ENCODE data around the gene GOLGA6L4.
"Not testable (repeated sequence)": the region's sequence is repeated elsewhere in the genome, so short reads cannot be mapped to it uniquely, and the experiment has no call there.

The GOLGA6L4 gene, protein sequence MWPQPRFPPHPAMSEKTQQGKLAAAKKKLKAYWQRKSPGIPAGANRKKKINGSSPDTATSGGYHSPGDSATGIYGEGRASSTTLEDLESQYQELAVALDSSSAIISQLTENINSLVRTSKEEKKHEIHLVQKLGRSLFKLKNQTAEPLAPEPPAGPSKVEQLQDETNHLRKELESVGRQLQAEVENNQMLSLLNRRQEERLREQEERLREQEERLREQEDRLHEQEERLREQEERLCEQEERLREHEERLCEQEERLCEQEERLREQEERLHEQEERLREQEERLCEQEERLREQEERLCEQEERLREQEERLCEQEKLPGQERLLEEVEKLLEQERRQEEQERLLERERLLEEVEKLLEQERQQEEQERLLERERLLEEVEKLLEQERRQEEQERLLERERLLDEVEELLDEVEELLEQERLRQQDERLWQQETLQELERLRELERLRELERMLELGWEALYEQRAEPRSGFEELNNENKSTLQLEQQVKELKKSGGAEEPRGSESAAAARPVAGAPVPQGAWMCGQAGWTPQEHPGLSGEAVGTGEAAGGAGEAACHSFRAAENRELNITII

DNA sequence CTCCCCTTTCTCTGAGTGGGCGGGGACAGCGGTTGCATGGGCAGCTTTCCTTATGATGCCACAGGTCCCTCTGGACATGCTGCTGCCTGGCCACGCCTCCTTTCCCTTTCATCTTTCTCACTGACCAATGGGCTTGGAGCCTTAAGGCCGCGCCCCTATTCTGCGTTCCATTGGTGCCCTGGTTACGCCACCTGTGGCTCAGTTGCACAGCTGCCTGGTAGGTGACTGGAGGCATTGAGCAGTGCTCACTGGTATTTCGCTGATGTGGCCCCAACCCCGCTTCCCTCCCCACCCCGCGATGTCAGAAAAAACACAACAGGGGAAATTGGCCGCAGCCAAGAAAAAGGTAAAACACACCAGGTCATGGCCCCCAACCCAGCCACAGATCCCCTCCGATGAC, at the start of gene GOLGA6L4:
Gene GOLGA6L4, plus strand, starts transcription at position 201 of the 400 bp plus-strand sequence. Its CDS starts 62 bp downstream, at position 263.
- DNase-seq (ENCODE audit: low read depth in 2 of 2): not testable (repeated sequence)

DNA sequence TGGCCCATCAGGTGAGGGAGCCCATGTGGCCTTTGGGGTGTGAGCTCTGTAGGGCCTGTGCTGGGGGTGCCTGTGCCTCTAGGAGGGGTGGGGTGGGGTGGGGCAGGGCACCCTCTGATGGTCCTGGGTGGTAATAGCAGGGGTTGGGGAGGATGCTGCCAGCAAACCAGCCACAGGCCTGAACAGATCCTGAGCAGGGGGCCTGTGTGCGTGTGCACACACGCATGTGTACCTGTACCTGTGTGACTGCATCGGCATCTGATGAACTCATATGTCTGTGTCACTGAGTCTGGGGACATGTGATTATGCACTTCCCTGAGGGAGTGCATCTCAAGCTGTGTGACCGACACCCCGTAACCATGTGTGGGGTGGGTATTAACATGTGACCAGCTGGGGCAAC, 42.6 kb upstream of the GOLGA6L4 start:
- not testable (repeated sequence) for DNase-seq (ENCODE audit: low read depth in 2 of 2)

DNA sequence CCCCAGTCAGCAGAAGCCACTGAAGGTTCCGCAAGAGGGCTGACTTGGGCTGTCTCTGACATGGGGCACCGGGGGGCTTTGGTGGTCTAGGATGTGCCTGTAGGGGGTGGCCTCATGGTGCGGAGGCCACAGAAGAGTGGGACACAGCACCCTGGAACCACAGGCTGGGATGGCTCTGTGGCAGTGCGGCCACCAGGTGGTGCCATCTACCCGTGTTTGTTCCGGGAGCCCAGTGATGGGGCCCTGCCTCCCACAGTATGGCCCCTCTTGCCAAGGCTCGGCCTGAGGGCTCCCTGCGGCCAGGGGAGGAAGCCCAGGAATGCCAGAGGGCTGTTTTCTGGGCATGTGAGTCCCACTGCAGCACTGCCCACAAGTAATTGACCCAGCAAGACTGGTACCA, 40.0 kb upstream of the GOLGA6L4 start:
- not testable (repeated sequence) for DNase-seq (ENCODE audit: low read depth in 2 of 2)

DNA sequence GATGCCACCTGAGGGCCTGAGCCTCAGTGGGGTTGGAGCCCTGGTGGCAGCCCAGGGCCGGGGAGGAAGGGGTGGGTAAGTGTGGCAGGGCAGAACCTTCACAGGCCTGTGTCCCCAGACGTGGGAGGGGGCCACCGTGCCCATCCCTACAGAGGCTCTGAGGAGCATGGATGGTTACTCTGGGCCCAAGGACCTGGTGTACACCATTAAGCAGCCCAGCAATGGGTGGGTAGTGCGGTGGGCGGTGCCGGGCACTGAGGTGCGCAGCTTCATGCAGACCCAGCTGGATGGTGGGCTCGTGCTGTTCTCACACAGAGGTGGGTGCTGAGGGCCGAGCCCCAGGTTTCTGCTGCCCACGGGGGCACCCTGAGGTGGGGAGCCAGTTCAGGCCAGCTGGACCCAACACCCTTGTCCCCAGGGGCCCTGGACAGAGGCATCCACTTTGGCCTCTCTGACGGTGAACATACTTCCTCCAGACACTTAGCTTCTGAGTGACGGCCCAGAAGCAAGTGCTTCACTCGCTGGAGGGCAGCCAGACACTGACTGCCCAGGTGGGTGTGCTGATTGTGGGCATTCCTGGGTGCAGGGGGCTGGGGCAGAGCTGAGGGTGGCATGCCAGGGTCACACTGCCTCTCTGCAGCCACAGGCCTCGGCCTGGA, 38.9 kb upstream of the GOLGA6L4 start:
- DNase-seq (ENCODE audit: low read depth in 2 of 2): not testable (repeated sequence)

DNA sequence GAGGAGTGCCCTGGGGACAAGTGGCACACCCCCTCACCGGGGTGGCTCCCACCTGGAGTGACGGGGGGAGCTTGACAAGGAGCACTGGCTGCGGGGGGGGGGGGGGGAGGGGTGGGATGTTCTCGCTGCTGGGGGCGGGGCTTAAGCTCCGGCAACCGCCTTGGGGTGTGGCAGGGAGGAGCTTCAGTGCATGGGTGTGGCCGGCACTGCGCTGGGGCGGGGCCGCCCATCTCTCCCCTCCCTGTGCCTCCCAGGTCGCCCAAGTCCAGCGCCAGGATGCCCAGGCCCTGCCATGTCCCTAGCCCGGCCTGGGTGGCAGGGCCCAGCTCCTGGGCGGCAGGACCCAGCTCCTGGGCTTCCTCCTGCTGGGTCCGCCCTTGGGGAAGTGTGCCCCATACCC, 35.7 kb upstream of the GOLGA6L4 start:
- DNase-seq (ENCODE audit: low read depth in 2 of 2): not testable (repeated sequence)

DNA sequence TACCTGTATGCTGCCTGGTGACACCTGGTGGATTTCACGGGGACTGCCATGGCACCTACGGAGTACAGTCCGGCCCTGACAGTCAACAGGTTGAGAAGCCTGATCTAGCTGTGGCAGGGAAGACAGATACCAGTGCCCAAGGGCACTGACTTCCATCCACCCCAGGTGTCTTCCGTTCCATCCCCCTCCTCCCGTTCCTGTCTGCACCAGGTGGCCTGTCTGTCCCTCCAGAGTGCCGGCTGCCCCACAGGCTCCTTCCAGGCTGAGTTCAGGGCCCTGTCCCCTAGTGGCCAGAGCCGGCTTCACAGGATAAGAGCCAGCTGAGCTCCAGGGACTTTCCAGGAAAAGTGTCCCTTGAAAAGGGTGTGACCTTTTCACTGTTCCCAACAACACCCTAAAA, 10.9 kb downstream of the GOLGA6L4 start:
- DNase-seq (ENCODE audit: low read depth in 2 of 2): peak; percentile 0 to 1
